Right atrium auricular region (tissue), 2 donors: ENCODE measurements around the gene SLC27A5. TPM values are rescaled to one million over a fixed set of nuclear protein-coding genes. Genes with fewer than 3 reads are reported as not detected.
A peak's percentile ranks its signal among the peaks of the same experiment; 100 is the strongest.

Source experiments
- DNase-seq: peaks from one replicate; pipeline ENCODE4 v3.0.0-alpha.2; 2019; ENCODE audit warnings: low spot score
- H3K27ac ChIP-seq, 2 donors: fragments of 200-600 bp; sonication (generic); 1 replicate in 1 of 2; 2 replicates in 1 of 2; pipeline ENCODE4 v1.5.1; 2016 to 2019
- H3K27me3 ChIP-seq, 2 donors: fragments of 200-600 bp; sonication (generic); one replicate each; pipeline versions ENCODE4 v1.5.1 to v1.6.0; 2017 to 2019
- H3K36me3 ChIP-seq: fragments of 200-600 bp; sonication (generic); one replicate; pipeline ENCODE4 v1.5.1; 2016
- H3K4me1 ChIP-seq, 2 donors: fragments of 200-600 bp; sonication (generic); one replicate each; pipeline versions ENCODE4 v1.5.1 to v1.6.0; 2017 to 2019
- H3K4me3 ChIP-seq, 2 donors: fragments of 200-600 bp; sonication (generic); 1 replicate in 1 of 2; 2 replicates in 1 of 2; pipeline ENCODE4 v1.5.1; 2017 to 2019; ENCODE audit warnings: mild to moderate bottlenecking in 1 of 2, moderate library complexity in 1 of 2
- H3K9me3 ChIP-seq, 2 donors: fragments of 200-600 bp; sonication (generic); one replicate each; pipeline ENCODE4 v1.5.1; 2019
- total RNA-seq, 2 donors: library from RNA; depleted of rRNA; stranded (reverse); fragments of >200 nt; gene quantifications; one replicate each; pipeline ENCODE4 v1.1.0, GENCODE V29; 2016
- TF ChIP-seq, protein P1 (sequence below), 2 donors: fragments of 200-600 bp; sonication (generic); IDR thresholded peaks; one replicate each; pipeline ENCODE4 v1.5.1; 2019; ENCODE audit warnings: antibody characterized with exemption in 2 of 2

Gene SLC27A5
- total RNA-seq, 2 donors from 2014 or later, result 1.3 to 2.9 TPM

DNA sequence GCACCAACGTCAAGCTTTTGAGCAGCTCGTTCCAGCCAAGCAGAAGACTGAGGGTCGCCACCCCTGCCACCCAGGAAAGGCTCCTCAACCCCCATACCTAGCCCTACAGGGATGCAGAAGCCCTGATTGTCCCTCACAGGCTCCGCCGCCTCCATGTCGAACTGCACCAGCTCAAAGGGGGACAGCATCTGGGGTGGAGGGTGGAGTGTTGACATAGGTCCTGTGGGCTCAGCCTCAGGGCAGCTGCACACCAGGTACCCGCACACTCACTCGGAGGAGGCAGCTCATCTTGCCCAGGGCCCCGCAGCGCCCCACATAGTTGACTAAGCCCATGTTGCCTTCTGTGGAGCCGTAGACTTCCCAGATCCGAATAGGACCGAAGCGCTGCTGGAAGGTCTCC, 11.6 kb downstream of the SLC27A5 start:
- H3K4me3 ChIP-seq, result peak overlapping the region in 1 of 2 donors; percentile 65
- peak overlapping the region; percentile 78 to 89 for H3K27ac ChIP-seq
- no peaks in the 10 kb centered on the region for H3K27me3 ChIP-seq
- H3K4me1 ChIP-seq, result peaks cover 0 to 29% of the 10 kb centered on the region in 2 donors
- H3K9me3 ChIP-seq, result no peaks in the 10 kb centered on the region
- TF ChIP-seq, protein P1, sequence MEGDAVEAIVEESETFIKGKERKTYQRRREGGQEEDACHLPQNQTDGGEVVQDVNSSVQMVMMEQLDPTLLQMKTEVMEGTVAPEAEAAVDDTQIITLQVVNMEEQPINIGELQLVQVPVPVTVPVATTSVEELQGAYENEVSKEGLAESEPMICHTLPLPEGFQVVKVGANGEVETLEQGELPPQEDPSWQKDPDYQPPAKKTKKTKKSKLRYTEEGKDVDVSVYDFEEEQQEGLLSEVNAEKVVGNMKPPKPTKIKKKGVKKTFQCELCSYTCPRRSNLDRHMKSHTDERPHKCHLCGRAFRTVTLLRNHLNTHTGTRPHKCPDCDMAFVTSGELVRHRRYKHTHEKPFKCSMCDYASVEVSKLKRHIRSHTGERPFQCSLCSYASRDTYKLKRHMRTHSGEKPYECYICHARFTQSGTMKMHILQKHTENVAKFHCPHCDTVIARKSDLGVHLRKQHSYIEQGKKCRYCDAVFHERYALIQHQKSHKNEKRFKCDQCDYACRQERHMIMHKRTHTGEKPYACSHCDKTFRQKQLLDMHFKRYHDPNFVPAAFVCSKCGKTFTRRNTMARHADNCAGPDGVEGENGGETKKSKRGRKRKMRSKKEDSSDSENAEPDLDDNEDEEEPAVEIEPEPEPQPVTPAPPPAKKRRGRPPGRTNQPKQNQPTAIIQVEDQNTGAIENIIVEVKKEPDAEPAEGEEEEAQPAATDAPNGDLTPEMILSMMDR (IDR thresholded peaks at IDR 0.05), result no peak
- DNase-seq, result no peak
- H3K36me3 ChIP-seq, result no peaks in the 10 kb centered on the region

DNA sequence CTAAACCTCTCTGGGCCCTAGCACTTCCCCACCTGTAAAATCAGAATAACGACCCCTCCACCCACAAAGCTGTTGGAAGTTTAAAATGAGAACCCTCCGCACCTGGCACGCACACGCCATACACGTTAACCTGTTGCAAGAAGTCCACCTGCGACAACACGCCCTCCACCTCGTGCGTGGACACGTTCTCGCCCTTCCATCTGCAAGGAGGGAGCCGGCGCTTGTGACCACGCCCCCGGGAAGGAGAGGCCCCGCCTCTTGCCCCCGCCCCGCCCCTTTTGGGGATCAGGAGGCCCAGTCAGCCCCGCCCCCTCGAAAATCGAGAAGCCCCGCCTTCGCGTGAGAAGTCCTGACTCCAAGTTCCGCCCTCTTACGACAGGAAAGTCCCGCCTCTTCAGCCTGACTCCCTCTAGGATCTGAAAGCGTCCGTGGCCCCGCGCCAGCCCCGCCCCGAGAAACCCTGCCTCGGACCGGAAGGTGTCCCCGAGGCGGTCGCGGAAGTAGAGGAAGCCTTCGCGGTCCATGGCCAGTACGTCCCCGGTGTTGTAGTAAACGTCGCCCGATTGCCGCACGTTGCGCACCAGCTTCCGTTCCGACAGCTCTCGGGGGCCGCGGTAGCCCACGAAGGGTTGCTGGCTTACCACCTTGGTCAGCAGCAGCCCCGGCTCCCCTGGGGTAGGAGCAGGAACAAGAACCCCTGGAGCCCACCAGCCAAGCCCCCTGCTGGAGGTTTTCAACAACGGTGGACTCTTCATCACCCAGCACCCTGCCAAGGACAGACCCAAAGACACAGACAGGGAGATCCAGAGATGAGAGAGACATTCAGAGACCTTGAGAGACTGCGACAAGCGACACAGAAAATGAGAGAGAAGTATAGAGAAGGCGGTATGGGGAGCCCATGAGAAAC, 12.5 kb downstream of the SLC27A5 start:
- no peaks in the 10 kb centered on the region for H3K9me3 ChIP-seq
- peak overlapping the region; percentile 58 to 65 for H3K4me3 ChIP-seq
- H3K36me3 ChIP-seq, result no peaks in the 10 kb centered on the region
- TF ChIP-seq, protein P1 (IDR thresholded peaks at IDR 0.05), result peak; percentile 26 to 45
- peaks cover 0 to 29% of the 10 kb centered on the region in 2 donors for H3K4me1 ChIP-seq
- H3K27me3 ChIP-seq, result no peaks in the 10 kb centered on the region
- DNase-seq, result peak; percentile 99
- peak overlapping the region; percentile 78 to 89 for H3K27ac ChIP-seq

DNA sequence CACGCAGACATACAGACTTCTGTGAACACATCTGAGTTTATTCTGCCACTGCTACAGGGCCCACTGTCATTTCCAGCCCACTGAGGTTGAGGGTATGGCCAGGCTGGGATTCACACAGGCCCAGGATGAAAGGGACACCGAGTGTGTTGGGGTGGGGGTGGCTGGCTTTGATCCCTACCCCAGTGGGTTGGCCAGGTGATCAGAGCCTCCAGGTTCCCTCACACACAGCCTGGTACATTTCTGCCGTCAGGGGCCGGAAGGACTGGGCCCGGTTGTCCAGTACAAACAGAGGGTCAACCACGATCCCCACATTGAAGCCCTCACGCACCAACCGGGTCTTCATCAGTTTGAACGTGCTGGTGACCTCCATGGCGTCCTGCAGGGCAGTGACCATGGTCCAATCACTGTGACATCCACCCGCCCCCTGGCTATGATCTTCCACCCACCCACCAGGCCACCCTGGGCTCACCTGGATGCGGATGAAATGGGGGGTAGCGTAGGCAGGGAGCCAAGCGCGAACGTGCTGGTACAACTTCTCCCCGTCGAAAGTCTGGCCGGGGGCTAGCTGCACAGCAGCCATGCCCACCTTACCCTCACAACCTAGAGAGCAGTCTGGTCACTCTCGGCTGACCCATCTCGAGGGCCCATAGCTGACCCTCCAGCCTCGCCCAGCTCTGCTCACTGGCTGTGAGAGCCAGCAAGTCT, 13.3 kb downstream of the SLC27A5 start:
- Histone ChIP-seq H3K4me3 (peak overlapping the region; percentile 58 to 65), H3K27ac (peak overlapping the region; percentile 78 to 89), H3K27me3 (no peaks in the 10 kb centered on the region), H3K36me3 (no peaks in the 10 kb centered on the region), H3K9me3 (no peaks in the 10 kb centered on the region), H3K4me1 (peaks cover 0 to 29% of the 10 kb centered on the region in 2 donors)
- TF ChIP-seq, protein P1 (IDR thresholded peaks at IDR 0.05), result no peak
- no peak for DNase-seq

DNA sequence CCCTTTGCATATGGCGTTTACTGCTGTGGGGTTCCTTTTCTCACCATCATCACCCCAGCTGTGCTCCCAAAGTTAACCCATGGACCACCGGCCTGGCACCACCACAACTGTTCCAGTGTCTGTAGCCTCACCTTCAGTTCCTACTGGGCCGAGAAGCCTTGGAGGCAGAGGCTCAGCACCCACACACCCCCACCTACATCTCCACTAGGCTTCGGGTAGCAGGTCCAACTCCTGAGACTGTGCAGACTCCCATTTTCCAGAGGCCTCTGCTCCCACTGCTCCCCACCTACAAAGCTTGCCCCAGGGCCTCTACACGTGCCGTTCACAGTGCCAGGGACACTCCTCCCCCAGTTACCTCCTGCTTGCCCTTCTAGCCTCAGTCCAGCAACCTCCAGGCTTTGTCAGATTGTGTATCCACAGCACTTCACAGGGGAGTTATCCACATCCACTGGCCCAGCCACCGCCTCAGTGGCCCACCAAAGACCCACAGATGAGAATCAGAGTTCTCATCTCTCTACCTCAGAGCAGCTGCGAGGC, 14.1 kb downstream of the SLC27A5 start:
- Histone ChIP-seq H3K27me3 (no peaks in the 10 kb centered on the region), H3K4me1 (peaks cover 0 to 29% of the 10 kb centered on the region in 2 donors), H3K36me3 (no peaks in the 10 kb centered on the region), H3K27ac (no peak overlapping the region), H3K9me3 (no peaks in the 10 kb centered on the region), H3K4me3 (no peak overlapping the region)
- TF ChIP-seq, protein P1 (IDR thresholded peaks at IDR 0.05), result no peak
- DNase-seq, result no peak

DNA sequence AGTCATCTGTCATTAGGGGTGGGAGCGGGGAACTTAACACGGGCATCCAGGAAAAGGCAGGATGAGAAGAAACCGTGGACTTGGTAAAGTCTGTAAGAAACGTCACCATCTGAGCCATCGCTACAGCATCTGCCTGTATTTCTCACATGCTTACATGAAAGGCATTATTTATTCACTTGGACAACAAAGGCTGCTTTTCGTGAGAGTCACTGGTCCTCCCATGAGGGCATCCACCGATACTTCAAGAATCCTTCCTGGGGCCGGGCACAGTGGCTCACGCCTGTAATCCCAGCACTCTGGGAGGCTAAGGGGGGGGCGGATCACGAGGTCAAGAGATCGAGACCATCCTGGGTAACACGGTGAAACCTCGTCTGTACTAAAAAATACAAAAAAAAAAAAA, 19.5 kb downstream of the SLC27A5 start:
- H3K36me3 ChIP-seq, result no peaks in the 10 kb centered on the region
- H3K4me1 ChIP-seq, result no peaks in the 10 kb centered on the region
- no peak overlapping the region for H3K4me3 ChIP-seq
- no peaks in the 10 kb centered on the region for H3K9me3 ChIP-seq
- TF ChIP-seq, protein P1 (IDR thresholded peaks at IDR 0.05), result no peak
- H3K27me3 ChIP-seq, result no peaks in the 10 kb centered on the region
- no peak overlapping the region for H3K27ac ChIP-seq
- no peak for DNase-seq
